ENCODE measurements around the gene IKBIP. TPM values are rescaled to one million over a fixed set of nuclear protein-coding genes. Genes with fewer than 3 reads are reported as not detected.
"Not testable (repeated sequence)": the region's sequence is repeated elsewhere in the genome, so short reads cannot be mapped to it uniquely, and the experiment has no call there.

IKBIP gene
- total RNA-seq = 44.4 and 51.6 TPM in 2 replicates

GRCh38 chr12:98644712-98645571, at the start of gene IKBIP, which contains the start of gene APAF1:
Gene IKBIP (minus strand): TSS chr12:98644788. CDS start chr12:98644701, 87 bp downstream.
Gene APAF1 (plus strand): TSS chr12:98645290. CDS start chr12:98648360, 3,070 bp downstream.
- DNase-seq = peak; percentile 98

DNA sequence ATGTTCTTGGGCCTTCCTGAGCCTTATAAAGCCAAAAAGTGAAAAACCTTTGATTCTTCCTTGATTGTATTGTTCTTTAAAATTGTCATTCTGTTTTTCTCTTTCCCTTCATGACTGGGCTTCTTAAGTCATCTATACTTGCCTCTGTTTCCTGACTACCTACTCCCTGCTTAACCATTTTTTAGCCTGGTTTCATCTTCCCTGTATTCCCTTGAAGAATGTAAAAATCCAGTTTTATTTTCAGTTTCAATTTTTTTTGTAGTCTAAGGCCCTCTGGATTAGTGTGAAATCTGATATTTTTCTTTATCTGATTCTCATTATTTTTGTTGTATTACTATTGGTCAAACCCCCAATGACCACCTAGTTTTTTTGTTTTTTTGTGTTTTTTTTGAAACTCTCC, 46.8 kb upstream of the IKBIP start:
- no peak for DNase-seq

GRCh38 chr12:98686603-98687002, 42.0 kb upstream of the IKBIP start:
- no peak for DNase-seq

DNA sequence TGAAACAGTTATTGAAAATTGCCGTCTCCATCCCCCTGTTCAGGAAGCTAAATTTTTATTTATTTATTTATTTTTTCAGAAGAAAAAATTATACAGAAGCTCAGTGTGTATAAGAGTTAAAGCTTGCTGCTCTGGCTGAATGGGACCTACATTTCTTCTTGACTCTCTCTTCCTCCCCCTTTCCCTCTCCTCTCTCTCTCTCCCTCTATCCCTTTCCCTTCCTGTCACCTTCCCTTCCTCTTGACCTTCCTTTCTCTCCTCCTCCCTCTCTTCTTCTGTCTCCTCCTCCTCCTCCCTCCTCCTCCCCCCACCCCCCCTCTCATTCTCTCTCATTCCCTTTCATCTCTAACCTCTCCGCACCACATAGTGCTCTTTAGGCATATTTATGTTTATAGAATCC, 39.6 kb upstream of the IKBIP start:
- DNase-seq = no peak

DNA sequence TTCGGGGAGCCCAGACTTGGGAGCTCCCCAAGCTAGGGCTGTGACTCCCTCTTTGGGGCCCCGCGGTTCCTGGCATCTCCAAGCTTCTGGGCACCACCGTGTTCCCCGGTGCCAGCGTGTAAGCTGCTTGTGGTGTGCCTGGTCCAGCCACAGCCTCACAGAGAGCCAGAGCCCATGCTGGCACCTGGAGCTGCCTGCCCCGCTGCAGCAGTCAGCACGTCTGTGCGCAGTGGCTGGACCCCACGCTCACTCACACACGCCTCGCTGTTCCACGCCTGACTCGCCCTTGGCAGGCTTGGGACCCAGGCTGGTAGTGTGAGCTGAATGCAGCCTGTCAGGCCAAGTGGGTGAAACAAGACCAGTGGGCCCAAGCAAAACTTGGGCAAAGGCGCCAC, 35.0 kb upstream of the IKBIP start:
- no peak for DNase-seq

DNA sequence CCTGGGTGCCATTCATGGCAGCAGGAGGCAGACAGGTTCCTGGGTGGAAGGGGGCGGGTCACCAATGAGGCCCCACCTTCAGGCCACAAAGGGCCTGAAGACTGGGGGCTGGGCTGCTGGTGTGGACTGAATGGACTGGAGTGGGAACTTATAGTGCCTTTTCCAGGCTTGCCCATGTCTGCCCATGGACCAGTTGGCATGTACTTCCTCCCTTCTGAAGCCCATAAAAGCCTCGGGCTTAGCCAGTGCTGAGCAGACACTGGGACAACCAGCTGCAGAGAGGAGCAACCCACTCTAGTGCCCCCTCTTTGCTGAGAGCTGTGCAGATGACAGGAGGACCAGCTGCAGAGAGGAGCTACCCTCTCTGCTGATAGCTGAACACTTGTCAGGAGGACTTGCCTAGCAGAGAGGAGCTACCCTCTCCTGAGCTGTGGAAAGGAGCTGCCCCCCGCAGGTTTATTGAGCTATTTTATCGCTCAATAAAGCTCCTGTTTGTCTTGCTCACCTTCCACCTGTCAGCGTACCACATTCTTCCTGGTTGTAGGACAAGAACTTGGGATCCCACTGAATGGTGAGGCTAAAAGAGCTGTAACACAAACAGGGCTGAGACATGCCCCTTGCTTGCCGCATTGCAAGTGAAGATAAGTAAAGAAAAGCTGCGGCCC, 34.5 kb upstream of the IKBIP start:
- no peak for DNase-seq

DNA sequence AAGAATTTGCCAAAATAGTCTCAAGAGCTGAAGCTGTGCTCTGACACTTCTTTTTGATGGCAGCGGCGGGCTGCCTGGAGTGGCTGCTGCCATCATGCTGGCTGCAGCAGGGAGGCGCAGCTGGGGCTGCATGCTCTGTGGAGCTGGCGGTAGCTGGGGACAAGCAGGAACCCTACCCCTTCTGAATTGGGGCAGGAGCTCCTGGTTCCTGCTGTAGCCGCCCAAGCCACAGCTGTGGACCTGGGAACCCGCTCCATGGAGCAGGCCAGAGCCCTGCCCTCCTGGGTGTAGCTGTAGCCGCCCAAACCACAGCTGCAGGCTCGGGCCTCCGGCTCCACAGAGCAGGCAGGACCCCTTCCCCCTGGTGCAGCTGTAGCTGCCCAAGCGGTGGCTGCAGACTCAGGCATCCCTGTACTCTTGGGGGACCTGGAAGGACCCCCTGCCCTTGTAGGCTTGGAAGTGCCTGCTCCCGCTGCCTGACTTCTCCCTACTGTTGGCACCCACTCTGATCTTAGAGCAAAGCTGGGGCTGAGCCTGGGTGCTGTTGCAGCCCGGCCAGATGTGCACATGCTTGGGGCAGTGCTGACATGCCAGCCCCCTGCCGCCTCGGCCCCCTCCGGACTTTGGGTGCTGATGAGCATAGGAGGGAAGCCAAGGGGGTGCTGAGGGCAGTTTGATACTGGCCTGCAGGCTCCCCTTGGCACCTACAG, 33.8 kb upstream of the IKBIP start:
- no peak for DNase-seq

DNA sequence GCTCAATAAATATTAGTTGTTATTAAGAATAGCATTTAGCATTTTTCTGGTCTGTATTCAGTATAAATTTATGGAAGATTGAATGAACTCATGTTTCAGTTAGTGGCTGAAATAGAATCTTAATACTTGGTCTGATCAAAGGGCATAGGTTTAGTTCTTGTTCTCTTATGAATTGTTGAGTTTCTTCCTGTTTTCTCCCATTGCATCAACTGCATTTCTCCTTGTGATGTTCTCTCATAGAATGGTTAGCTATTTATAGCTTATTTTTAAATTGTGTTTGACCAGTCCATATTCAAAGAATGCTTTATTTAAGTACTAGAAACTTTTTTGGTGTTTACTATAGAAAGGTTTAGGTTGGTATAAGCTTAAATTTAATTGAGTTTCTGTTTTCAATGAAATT, 30.3 kb upstream of the IKBIP start:
- DNase-seq = no peak

GRCh38 chr12:98671459-98671858, 26.9 kb upstream of the IKBIP start:
- peak; percentile 49 for DNase-seq

DNA sequence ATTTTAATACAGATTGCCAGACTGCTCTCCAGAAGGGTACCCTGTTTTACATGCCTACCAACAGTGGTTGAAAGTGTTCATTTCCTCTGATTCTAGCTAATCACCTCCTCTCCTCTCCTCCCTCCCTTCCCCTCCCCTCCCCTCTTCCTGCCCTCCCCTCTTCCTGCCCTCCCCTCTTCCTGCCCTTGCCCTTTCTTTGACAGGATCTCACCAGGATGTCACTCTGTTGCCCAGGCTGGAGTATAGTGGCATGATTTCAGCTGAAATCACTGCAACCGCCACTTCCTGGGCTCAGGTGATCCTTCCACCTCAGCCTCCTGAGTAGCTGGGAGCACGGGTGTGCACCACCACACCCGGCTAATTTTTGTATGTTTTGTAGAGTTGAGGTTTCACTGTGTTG, 25.2 kb upstream of the IKBIP start:
- no peak for DNase-seq

DNA sequence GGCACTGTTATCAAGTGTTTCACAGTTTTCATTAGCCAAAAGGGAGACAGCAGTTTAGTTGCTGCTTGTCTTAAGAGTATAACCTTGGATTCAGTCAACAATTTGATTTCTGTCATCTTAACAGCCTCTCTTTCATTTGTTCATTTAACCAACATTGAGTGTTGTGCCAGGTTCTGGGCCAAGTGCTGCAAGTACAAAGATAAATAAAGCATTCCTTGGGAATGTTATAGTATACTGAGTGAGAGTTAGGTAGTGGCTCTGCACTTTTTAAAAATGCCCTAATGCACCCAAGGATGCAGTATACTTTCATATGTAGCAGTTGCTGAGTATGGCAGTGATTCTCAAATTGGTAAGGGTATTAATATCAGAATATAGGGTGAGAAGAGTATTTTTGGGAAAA, 15.9 kb upstream of the IKBIP start:
- DNase-seq = no peak

GRCh38 chr12:98656289-98657101, 11.9 kb upstream of the IKBIP start:
- peak; percentile 39 for DNase-seq

DNA sequence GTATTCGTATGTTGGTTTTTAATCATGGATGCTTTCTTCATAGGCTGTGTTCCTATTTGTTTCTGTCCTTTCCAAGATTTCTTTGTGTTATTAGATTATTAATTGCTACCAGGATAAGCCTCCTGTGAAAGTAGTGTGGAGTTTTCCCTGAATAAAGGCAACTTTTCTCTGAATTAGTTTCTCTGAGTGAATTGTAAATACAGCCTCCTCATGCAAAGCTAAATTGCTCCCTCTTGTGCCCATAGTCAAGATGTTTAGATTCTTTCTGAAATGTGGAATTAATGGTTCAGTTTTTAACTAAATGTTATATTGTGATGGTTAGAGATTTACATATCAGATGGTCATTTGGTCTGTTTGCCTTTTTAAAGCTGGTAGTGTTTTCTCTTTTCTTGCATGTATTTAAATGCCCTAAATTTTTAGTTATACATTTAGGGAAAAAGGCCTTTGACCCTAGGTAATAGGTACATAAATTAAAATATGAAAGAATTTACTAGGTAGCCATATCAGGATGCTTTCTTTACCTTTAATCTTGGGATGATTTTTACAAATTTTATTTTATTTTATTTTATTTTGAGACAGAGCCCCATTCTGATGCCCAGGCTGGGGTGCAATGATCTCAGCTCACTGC, 9.4 kb upstream of the IKBIP start:
- DNase-seq = peak; percentile 77

DNA sequence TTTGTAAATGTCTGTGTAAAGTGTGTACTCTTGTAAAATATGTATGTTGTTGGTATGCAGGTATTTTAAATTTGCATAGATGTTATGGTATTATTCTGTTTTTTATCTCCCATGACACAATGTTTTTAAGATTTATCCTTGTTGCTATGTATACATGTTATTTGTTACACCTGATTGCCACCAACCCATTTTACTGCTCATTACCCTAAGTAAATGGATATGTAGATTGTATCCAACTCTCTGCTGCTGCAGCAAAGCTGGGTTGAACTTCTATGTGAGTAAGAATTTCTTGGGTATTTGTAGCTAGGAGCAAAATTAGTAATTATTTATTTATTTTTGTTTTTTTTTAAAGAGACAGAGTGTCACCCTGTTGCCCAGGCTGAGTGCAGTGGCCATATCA, 6.7 kb upstream of the IKBIP start:
- no peak for DNase-seq

DNA sequence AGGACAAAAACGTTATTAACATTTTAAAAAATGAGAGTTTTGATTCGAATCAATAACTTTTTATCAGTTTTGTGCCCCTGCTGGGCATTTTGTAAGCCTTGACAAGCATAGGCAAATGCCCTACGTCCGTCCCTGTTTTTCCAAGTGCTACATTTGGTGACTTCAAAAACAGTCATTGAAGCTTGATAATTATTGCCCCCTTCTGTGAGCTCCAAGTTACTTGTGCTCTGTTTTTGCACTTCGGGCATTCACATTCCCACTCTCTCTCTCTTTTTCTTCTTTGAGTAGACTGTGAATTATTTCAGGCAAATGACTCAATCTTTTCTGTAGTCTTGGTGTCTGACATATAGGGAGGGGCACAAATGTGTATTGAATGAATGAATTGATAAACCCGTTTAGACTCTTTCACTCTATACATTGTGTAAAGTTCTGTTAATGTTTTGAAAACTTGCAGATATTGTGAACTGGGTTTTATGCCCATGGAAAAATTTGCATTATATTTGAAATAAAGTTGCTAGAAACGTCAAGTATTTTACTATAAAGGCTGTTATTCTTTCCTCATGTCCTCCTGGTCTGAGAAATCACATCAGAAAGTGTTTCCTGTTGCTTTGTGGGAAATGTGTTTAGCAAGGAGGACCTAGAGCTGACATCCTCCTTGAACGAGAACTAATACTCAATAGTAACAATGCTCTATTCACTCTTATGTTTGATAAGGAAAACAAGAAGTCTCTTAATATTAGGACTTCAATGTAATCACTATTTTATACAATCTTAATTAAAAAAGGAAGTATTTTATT, 1.9 kb upstream of the IKBIP start:
- peak; percentile 47 for DNase-seq

DNA sequence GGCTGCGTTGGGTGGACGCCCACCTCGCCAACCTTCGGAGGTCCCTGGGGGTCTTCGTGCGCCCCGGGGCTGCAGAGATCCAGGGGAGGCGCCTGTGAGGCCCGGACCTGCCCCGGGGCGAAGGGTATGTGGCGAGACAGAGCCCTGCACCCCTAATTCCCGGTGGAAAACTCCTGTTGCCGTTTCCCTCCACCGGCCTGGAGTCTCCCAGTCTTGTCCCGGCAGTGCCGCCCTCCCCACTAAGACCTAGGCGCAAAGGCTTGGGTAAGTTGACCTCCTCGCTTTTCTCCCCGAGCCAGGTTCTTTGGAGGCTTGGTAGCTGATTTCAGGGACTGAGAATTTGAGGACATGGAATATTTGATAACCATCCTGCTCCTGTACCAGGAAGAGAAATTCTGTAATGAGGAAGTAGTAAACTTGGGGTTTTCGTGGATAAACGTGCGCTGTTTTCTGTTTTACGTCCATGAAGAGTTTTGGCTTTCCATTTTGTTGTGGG, 1.0 kb upstream of the IKBIP start:
- peak; percentile 41 for DNase-seq

DNA sequence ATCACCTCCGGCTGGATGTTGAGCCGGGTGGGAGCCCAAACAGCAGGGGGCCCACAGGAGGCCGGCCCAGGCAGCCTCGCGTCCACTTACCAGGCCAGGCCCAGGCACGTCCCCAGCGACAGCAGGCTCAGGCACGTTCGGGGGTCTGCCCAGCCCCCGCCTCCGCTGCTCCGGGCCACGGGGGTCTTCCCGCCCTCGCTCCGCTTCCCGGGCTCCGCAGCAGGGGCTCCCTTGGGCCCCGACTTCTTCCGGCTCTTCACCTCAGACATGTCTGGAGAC, 216 bp downstream of the IKBIP start:
- no peak for DNase-seq

GRCh38 chr12:98642801-98643200, 1.8 kb downstream of the IKBIP start:
- DNase-seq = not testable (repeated sequence)

DNA sequence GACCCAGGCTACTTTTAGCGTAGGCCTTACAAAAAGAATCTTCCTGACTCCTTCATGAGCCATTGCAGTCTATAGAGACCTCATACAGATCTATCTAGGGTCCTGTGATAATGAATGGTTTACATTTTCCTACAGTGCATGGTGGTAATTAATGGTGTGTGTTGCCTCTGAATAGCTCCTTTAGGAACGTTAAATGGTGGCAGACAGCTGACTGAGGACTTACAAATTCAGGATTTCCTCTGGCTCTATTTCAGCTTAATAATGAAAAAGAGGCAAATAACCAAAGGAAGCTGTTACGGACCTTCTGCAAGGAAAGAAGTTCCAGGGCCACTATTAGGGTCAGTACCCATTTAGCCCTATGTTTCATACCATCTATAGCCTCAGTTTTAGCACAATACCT, 5.1 kb downstream of the IKBIP start:
- peak; percentile 53 for DNase-seq

GRCh38 chr12:98638009-98638408, 6.6 kb downstream of the IKBIP start:
- DNase-seq = no peak

GRCh38 chr12:98637068-98637467, 7.5 kb downstream of the IKBIP start:
- DNase-seq = no peak
